NCI-H526 (cell line): Measurements from ENCODE around the gene SEPTIN2.
"Not testable (repeated sequence)": the region's sequence is repeated elsewhere in the genome, so short reads cannot be mapped to it uniquely, and the experiment has no call there.

Experiments used
- DNase-seq, 2 experiments: peaks; one replicate each; lab custom pipeline; 2025; lab: John Stamatoyannopoulos, UW

Gene SEPTIN2

GRCh38 chr2:241288324-241288888 is 27.3 kb upstream of the SEPTIN2 start:
- no peak for DNase-seq

DNA sequence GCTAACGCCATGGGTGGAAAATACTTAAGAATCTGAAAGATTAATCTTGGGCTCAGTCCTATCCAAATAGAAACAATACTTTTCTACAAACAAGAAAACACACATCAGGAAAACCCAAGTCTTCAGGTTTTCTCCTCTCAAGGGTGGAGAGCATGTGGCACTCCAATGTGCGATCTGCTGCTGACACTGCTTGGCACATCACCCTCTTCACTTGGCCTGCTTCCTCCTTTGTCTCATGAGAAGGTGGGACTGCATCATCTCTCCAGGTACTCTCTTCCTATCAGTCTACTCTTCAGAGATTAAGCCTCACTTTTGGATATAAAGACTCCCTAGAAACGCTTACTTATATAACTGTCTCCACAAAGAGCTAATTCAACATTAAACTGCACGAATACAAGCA is 26.7 kb upstream of the SEPTIN2 start:
- DNase-seq: no peak

- DNase-seq: no peak
These were observed 26.1 kb upstream of the SEPTIN2 start for GRCh38 chr2:241289597-241289996.

DNA sequence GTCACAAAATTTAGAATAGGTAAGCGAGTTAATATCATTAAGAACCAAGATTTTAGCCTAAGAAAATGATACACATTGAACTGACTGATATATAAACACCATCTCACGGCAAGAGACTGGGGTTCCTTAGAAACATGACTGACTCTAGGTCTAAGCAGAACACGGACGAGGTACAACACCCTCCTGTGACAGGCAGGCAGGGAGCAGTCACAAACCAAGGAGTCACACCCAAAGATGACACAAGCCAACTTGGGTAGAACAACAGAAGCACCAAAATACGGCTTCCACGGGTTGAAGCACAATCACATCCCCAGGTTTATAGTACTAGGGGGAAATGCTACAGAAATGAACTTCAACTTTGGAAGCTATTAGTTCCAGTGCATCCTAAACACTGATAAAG is 24.6 kb upstream of the SEPTIN2 start:
- no peak for DNase-seq

- no peak for DNase-seq
These were observed 23.7 kb upstream of the SEPTIN2 start for GRCh38 chr2:241291977-241292376.

DNA sequence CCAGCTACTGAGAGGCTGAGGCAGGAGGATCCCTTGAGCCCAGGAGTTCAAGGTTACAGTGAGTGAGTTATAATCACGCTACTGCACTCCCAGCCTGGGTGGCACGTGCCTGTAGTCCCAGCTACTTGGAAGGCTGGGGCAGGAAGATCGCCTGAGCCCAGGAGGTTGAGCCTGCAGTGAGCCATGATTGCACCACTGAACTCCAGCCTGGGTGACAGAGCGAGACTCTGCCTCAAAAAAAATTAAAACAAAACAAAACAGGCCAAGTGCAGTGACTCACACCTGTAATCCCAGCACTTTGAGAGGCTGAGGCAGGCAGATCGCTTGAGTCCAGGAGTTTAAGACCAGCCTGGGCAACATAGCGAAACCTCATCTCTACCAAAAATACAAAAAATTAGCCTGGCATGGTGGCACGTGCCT is 22.3 kb upstream of the SEPTIN2 start:
- not testable (repeated sequence) for DNase-seq

DNA sequence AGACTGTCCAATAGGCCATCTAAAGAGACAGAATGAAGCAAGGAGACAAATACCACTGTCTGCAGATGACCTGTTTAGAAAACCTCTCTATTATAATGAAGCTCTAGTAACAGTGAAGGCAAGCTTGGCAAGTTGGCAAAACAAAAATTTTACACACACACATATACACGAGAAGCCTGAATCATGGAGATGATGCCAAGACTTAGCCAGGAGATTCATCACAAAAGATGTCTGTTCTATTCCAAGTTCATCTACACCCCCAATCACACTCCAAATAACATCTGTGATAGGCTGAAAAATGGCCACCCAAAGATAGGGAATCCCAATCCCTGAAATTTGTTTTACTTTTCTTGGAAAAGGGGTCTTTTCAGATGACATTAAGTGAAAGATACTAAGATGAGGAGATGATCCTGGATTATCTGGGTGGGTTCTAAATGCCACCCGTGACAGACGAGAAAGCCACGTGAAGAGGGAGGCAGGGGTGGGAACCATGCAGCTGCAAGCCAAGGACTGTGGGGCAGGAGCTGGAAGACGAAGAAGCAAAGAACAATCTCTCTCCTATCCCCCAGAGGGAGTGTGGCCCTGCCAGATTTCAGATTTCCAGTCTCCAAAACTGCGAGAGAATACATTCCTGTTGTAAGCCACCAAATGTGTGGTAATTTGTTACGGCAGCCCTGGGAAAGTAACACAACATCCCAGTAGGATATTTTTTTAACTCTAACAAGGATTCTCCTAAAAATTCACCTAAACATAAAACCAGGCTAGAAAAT is 20.2 kb upstream of the SEPTIN2 start:
- no peak for DNase-seq

GRCh38 chr2:241296767-241297166 is 19.0 kb upstream of the SEPTIN2 start:
- no peak for DNase-seq

DNA sequence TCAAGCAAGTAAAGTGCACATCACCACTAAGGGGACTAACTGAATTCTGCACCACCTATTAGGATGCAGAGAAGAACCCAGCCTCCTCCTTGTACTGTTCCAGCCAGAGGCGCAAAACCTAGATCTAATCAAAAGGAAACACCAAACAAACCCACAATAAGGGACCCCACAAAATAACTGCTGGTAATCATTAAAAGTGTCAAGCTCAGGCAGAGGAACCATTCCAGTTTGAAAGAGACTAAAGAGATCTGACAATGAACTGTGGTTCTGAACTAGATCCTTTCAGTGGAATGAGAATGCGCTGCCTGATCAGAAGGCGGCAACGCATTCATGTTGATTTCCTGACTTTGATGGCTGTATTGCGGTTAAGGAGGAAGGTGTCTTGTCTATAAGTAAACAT is 17.1 kb upstream of the SEPTIN2 start:
- DNase-seq: no peak

- no peak for DNase-seq
These were observed 15.7 kb upstream of the SEPTIN2 start for GRCh38 chr2:241300000-241300399.

- DNase-seq: no peak
These were observed 13.6 kb upstream of the SEPTIN2 start for GRCh38 chr2:241302083-241302482.

GRCh38 chr2:241302759-241303651 is 12.7 kb upstream of the SEPTIN2 start:
- DNase-seq: no peak

- no peak for DNase-seq
These were observed 11.6 kb upstream of the SEPTIN2 start for GRCh38 chr2:241304039-241304670.

- DNase-seq: no peak
These were observed 8.7 kb upstream of the SEPTIN2 start for GRCh38 chr2:241307055-241307454.

- no peak for DNase-seq
These were observed 7.5 kb upstream of the SEPTIN2 start for GRCh38 chr2:241308267-241308666.

DNA sequence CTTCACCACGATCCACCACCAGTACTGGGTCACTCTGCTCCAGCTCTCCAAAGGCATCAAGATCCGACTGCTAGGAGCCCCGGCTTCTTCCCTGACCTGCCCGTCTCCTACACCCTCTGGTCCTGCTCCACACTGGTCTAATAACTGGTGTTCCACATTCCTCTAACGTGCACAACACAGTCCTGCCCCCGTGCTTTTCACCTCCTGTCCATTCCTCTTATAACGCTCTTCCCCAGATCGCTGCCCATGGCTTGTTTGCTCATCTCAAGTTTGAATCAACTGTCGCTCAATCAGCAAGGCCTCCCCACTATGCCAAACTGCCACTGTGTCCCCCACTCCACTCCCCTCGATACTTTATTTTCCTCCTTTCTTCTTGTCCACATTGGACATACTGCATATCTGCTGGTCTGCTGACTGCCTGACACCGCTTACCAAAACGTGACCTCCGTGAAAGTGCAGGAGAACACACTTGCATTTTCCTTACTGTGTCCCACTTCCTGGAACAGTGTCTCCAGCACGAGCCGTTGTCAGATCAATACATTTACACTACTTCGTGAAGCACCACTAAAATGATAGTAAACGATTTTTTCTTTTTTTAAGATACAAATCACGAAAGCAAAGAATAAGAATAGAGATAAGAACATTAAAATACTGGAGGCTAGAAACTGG is 6.8 kb upstream of the SEPTIN2 start:
- DNase-seq: no peak

- DNase-seq: no peak
These were observed 6.0 kb upstream of the SEPTIN2 start for GRCh38 chr2:241309684-241310117.

GRCh38 chr2:241310917-241311566 is 4.7 kb upstream of the SEPTIN2 start:
- no peak for DNase-seq

GRCh38 chr2:241312082-241312481 is 3.6 kb upstream of the SEPTIN2 start:
- DNase-seq: no peak

DNA sequence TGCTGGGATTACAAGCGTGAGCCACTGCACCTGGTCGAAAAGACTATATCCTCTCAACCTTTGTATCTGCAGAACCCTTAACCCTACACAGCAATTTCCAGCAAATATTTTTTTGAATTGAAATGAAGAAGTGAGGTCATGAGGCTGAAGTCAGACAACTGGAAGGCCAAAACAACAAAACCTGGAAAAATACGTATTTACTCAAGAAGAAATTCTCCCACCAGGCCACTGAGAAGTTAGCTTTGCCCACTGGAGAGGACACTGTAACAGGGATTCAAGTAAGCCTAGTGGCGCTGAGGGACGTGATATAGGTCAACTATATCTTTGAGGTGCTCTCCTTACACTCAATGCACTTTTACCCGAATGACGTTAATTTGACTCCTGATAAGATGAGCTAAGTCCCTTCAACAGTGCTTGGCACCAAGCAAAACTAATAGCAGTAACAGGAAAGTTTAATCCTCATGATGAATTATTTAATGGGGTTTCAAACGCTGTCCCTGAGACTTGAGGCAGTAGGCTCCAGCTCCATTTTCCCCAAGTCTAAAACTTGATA is 2.1 kb upstream of the SEPTIN2 start:
- no peak for DNase-seq
